GM19351 (cell line): ENCODE measurements around the gene TNPO1.
A peak's percentile ranks its signal among the peaks of the same experiment; 100 is the strongest.

Source experiments
- ATAC-seq: cut with Tn5 transposase; IDR thresholded peaks from one replicate; pipeline ENCODE4 v1.9.1; 2021; ENCODE audit warnings: mild to moderate bottlenecking, moderate library complexity; ENCODE audit not compliant: unreplicated experiment

The TNPO1 gene

GRCh38 chr5:72817671-72818266, 1.3 kb downstream of the TNPO1 start:
- ATAC-seq: no peak

GRCh38 chr5:72818866-72819534, 2.5 kb downstream of the TNPO1 start:
- peak; percentile 25 for ATAC-seq

GRCh38 chr5:72821776-72822175, 5.3 kb downstream of the TNPO1 start:
- no peak for ATAC-seq

- no peak for ATAC-seq
These were observed 6.5 kb downstream of the TNPO1 start for GRCh38 chr5:72822944-72823343.

- ATAC-seq: no peak
These were observed 13.2 kb downstream of the TNPO1 start for GRCh38 chr5:72829707-72830106.

- ATAC-seq: no peak
These were observed 13.9 kb downstream of the TNPO1 start for GRCh38 chr5:72830362-72830761.

- ATAC-seq: no peak
These were observed 15.2 kb downstream of the TNPO1 start for GRCh38 chr5:72831685-72832084.

GRCh38 chr5:72834924-72835323, 18.5 kb downstream of the TNPO1 start:
- no peak for ATAC-seq

GRCh38 chr5:72835633-72836032, 19.2 kb downstream of the TNPO1 start:
- no peak for ATAC-seq

- ATAC-seq: no peak
These were observed 20.3 kb downstream of the TNPO1 start for GRCh38 chr5:72836810-72837209.

GRCh38 chr5:72837524-72838096, 21.1 kb downstream of the TNPO1 start:
- no peak for ATAC-seq

GRCh38 chr5:72840041-72840440, 23.6 kb downstream of the TNPO1 start:
- ATAC-seq: no peak

GRCh38 chr5:72841756-72842535, 25.5 kb downstream of the TNPO1 start:
- no peak for ATAC-seq

GRCh38 chr5:72842816-72843215, 26.4 kb downstream of the TNPO1 start:
- ATAC-seq: no peak

GRCh38 chr5:72844218-72844603, 27.8 kb downstream of the TNPO1 start:
- no peak for ATAC-seq

- no peak for ATAC-seq
These were observed 29.4 kb downstream of the TNPO1 start for GRCh38 chr5:72845889-72846288.

- ATAC-seq: no peak
These were observed 30.0 kb downstream of the TNPO1 start for GRCh38 chr5:72846483-72846882.

- ATAC-seq: no peak
These were observed 31.0 kb downstream of the TNPO1 start for GRCh38 chr5:72847439-72847838.

- ATAC-seq: peak; percentile 81
These were observed 31.6 kb downstream of the TNPO1 start for GRCh38 chr5:72847989-72848473.

- ATAC-seq: peak; percentile 50
These were observed 32.3 kb downstream of the TNPO1 start for GRCh38 chr5:72848474-72849428.
